ENCODE data around the gene BMP7.
"Not testable (repeated sequence)": the region's sequence is repeated elsewhere in the genome, so short reads cannot be mapped to it uniquely, and the experiment has no call there.

Gene BMP7

DNA sequence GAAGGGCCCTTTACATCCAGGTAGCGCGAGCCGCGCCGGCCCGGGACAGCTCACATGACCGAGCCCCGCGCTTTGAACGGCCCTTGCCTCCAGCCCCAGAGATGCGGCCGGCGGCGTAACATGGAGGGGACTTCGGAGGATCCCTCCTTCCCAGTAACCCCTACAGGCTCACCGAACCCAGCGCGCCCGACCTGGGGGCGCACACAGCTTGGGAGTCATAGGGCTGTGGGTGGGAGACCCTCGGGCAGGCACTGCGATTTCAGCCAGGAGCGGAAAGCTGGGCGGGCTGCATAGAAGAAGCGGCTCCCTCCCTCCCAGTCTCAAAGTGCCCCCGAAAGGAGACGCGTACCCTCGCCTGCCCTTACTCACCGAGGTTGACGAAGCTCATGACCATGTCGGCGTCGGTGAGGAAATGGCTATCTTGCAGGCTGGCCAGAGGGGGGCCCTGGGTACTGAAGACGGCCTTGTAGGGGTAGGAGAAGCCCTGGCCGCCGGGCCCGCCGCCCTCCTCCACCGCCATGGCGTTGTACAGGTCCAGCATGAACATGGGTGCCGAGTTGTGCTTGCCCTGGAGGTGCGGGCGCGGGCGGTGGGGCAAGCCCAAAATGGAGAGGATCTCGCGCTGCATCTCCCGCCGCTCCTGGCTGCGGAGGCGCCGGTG, 975 bp downstream of the BMP7 start:
- no peak for DNase-seq (ENCODE audit: low read depth)

GRCh38 chr20:57264908-57265335, 1.5 kb downstream of the BMP7 start:
- not testable (repeated sequence) for DNase-seq (ENCODE audit: low read depth)

DNA sequence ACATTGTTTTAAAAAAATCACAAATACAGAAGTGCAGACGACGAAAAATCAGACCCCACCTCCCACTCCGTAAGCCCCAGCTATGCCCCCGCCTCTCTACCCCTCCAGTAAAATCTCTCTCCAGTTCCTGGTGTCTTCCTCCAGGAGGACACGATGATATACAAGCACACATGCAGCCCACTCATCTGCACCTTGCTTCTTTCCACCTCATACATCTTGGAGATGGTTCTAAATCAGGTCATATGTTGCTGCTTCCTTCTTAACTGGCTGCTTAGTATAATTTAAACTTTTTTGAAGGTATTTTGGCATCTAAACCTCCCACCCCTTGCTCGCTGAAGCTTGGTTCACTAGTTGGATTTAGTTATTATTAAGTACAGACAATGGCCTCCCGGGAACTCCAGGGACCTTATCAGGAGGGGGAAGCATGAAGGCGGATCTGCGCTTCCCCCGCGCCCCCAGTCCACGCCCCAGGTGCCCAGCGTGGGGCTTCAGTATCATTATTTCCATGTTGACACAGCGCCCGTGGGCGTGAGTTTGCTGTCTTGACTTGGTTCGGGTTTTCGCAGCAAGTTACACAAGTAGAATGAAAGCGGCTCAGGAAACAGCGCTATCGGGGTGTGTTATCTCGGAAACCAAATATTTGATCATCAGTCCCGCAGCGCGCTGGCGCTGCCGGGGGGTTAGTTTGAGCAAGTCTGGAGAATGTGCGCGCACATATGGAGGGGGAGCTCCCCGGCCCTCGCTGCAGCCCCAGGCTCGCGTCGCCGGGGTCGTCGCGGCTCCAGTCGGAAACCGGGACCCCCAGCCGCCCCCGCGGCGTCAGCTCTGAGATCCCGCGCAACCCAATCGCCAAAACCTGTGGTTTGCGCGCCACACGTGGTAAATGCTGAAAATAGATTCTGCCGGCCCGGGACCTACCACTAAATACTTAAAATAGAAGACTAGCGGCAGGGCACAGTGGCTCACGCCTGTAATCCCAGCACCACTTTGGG, 2.3 kb downstream of the BMP7 start:
- DNase-seq (ENCODE audit: low read depth), result no peak

DNA sequence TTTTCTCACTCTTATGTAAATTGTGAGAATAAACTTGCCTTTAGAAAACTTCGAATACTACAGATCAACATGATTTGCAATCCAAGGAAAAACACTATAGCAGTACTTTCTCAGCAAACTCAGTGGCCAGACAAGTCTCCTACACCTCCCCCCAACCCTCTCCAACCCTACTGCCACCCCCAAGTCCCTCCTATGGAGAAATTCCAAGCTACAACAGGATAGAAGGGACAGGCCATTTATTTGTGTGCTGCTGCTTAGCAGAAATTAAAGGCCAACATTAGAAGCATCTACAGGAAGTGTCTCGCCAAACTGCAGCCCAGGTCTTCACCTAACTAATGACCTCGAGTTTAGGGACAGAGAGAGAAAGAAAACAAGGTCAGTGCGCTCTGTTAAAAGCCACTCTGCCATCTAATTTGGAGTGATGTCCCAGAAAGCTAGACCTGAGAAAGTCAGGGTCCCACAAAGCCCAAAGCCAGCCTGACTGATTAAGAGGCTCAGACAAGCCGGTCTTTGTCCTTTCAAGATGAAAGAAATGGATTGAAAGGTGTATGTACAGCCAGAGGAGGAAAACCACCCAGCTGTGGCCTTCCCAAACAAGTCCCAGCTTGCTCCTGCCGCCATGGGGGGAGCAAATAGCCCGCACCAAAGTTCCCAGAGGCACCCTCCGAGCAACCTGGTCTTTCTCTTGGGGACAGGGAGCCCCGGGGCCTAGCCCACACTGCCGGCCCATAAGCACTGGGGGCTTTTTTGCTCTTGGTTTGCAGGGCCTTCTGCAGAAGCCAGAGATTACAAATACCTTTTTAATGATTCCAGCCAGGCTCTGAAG, 3.4 kb downstream of the BMP7 start:
- no peak for DNase-seq (ENCODE audit: low read depth)

GRCh38 chr20:57262301-57262700, 4.1 kb downstream of the BMP7 start:
- no peak for DNase-seq (ENCODE audit: low read depth)

DNA sequence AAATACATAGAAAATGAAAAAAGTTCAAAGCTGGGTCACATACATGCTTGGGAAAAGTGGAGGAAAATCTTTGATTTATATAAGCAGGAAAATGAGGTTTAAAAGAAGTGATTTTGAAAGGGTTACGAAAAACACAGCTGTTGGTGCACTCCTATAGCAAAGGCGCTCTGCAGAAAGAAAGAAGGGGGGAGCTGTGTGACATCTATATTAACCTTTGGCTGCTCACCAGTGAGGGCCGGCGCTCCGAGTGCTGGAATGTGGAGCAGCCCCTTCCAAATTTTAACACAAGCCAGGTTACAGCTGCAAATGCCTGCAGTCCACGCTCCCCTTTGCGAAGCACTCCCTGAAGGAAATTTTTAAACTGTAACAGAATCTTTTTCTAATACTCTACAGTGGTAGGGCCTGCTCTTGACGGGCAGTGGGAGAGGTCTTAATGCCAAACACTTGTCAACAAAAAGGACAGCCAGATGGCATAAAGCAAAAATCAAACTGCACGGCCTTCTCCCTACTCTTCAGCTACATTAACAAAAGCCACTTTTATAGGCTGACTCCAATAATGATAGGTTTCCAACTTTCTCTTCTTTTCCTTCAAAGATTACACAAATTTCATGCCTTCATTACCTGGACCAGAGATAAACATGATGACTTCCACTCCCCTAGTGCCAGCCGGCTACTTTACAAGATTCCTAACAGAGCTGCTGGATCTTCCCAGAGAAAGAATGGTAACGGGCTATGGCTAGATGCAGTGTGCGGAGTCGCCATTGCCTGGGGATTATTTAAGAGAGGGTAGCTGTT, 4.8 kb downstream of the BMP7 start:
- DNase-seq (ENCODE audit: low read depth), result no peak

GRCh38 chr20:57260934-57261333, 5.5 kb downstream of the BMP7 start:
- DNase-seq (ENCODE audit: low read depth), result no peak

DNA sequence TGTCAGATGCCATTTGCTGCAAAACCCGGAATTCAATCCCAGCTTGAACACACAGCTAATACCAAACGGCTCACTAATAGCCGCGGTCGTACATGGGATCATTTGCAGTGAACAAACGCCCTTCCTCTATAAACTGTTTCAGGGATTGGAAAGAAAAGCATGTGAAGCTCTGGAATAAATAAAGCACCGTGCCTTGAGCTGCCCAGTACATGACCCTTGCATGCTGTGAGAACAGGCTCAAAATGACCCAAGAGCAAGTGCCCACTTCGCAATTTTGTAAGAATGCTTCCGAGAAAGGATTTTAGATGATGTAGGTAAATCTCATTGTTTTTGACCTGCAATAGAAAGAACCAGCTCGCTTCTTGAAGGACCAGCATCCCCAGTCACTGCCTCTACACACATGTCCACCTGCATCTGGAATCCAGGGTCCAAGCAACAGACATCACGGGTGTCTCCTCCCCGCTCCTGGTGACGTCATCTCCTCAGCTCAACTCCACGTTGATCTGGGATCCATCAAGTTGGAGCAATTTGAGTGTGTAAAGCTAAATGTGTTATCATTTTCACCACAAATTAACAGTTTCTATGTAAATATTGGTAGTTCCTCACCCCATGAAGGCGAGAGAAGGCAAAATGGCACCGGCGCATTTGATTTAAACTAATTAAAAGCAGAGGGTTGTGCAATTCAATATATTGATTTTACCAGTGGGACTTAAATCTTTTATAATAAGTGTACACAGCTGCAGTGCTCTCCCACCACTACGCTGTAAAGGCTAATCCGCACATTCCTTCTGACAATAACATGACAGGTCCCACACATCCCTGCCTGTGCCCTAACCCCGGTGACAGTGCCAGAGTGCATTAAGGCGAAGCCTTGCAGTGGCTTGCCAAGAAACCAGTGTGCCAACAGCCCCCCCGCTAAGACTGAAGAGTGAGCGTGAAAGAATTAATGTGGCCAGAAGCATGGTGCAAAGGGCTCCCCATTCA, 6.2 kb downstream of the BMP7 start:
- no peak for DNase-seq (ENCODE audit: low read depth)

- no peak for DNase-seq (ENCODE audit: low read depth)
Measured at GRCh38 chr20:57259121-57259937, 7.1 kb downstream of the BMP7 start.

DNA sequence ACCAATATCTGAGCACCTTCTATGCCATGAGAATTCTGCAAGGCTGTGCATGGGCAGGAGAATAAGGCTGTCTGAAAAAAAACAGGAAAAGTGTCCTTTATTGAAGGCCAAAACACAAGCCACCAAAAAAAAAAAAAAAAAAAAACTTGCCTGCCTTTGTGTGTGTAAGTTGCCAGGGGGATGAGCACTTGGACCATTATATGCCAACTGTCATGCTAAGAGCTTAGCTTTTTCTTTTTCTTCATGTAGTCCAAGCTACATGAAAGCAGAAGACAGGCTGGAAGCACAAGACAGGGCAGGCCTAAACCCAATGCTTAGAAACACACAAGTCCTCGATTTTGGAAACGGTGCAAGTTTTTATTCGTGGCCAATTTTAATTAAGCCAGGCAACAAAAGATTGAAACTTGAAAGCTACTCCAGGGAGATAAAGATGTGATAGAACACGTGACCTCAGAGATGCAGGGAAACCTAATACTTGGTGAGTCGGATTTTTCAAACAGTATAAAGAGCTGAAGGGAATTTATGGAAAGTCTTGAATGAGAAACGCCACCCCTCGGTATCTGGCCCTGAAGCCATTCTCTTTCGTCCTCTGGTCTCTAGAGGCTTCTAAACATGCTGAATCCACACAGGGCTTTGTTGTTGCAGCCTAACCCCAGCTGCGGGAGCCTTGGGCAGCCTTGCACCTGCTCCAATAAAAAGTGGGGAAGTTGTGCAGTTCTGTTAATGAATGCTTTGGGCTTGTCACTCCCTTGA, 8.6 kb downstream of the BMP7 start:
- DNase-seq (ENCODE audit: low read depth), result no peak

- DNase-seq (ENCODE audit: low read depth), result no peak
Measured at GRCh38 chr20:57256908-57257307, 9.5 kb downstream of the BMP7 start.

GRCh38 chr20:57256205-57256604, 10.2 kb downstream of the BMP7 start:
- no peak for DNase-seq (ENCODE audit: low read depth)

GRCh38 chr20:57255183-57255582, 11.3 kb downstream of the BMP7 start:
- DNase-seq (ENCODE audit: low read depth), result no peak

DNA sequence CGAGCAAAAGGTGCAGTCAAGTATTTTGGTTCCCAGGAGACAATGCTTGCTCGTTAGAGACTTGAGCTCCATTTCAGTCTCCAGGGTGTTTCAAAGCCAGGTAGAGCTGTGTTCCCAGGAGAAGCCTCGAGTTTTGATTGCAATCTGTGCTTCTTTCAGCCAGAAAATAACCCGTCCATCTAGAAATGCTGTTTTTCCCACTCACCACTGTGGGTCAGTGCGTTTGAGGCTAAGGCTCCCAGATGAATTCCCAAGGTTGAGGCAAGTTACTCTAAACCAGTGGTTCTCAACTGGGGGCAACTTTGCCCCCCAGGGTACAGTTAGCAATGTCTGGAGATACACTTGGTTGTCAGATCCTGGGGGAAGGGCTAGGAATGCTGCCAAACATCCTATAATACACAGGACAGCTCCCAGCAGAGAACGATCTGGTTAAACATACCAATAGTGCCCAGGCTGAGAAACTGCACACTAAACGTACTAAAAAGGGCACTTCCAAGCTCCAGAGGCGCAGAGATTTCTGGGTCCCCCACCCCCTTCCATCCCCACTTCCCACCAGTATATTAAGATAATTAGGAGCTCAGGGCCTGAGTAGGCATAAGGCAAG, 13.8 kb downstream of the BMP7 start:
- no peak for DNase-seq (ENCODE audit: low read depth)

GRCh38 chr20:57251949-57252348, 14.5 kb downstream of the BMP7 start:
- no peak for DNase-seq (ENCODE audit: low read depth)

DNA sequence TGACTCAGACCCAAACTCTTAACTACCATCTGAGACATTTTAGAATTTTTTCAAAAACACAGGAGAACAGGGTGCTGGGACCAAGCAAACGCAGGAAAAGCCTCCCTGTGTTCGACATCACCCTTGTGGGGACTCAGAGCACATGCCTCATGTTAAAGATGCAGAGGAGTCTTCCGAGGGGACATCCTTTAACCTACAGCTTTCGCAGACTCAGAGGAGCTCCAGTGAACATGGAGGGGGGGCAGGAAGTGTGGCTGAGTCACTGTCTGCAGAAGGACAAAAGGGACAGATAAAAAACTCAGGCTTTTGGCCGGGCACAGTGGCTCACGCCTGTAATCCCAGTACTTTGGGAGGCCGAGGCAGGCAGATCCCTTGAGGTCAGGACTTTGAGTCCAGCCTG, 15.1 kb downstream of the BMP7 start:
- no peak for DNase-seq (ENCODE audit: low read depth)

GRCh38 chr20:57250607-57251343, 15.7 kb downstream of the BMP7 start:
- no peak for DNase-seq (ENCODE audit: low read depth)

- DNase-seq (ENCODE audit: low read depth), result no peak
Measured at GRCh38 chr20:57249772-57250171, 16.7 kb downstream of the BMP7 start.
